Measurements from ENCODE around the gene TMEM217.
A peak's percentile ranks its signal among the peaks of the same experiment; 100 is the strongest.
"Not testable (repeated sequence)": the region's sequence is repeated elsewhere in the genome, so short reads cannot be mapped to it uniquely, and the experiment has no call there.

Gene TMEM217

GRCh38 chr6:37209461-37210205, 48.3 kb downstream of the TMEM217 start:
- DNase-seq, result no peak

- DNase-seq, result no peak
Observed at GRCh38 chr6:37208793-37209192, 49.2 kb downstream of the TMEM217 start.

- peak; percentile 78 to 95 (median 80) for DNase-seq
Observed at GRCh38 chr6:37207903-37208456, 50.0 kb downstream of the TMEM217 start.

- no peak for DNase-seq
Observed at GRCh38 chr6:37206622-37207021, 51.3 kb downstream of the TMEM217 start.

- DNase-seq, result no peak
Observed at GRCh38 chr6:37205997-37206340, 52.0 kb downstream of the TMEM217 start.

- no peak for DNase-seq
Observed at GRCh38 chr6:37205175-37205996, 52.6 kb downstream of the TMEM217 start.

- DNase-seq, result no peak
Observed at GRCh38 chr6:37204014-37204751, 53.8 kb downstream of the TMEM217 start.

- no peak for DNase-seq
Observed at GRCh38 chr6:37202788-37203491, 55.0 kb downstream of the TMEM217 start.

- no peak for DNase-seq
Observed at GRCh38 chr6:37201726-37202125, 56.2 kb downstream of the TMEM217 start.

- DNase-seq, result no peak
Observed at GRCh38 chr6:37200085-37200484, 57.9 kb downstream of the TMEM217 start.

- not testable (repeated sequence) for DNase-seq
Observed at GRCh38 chr6:37196451-37196850, 61.5 kb downstream of the TMEM217 start.

- DNase-seq, result not testable (repeated sequence)
Observed at GRCh38 chr6:37194886-37195285, 63.1 kb downstream of the TMEM217 start.

GRCh38 chr6:37192666-37193065, 65.3 kb downstream of the TMEM217 start:
- no peak for DNase-seq

GRCh38 chr6:37190159-37190535, 67.8 kb downstream of the TMEM217 start:
- no peak for DNase-seq

- no peak for DNase-seq
Observed at GRCh38 chr6:37188962-37189510, 68.9 kb downstream of the TMEM217 start.

GRCh38 chr6:37187321-37188022, 70.5 kb downstream of the TMEM217 start:
- no peak for DNase-seq

GRCh38 chr6:37185949-37186720, 71.8 kb downstream of the TMEM217 start:
- not testable (repeated sequence) for DNase-seq

- peak in 2 of 4 experiments; percentile 56 to 59 for DNase-seq
Observed at GRCh38 chr6:37182736-37183590, 75.0 kb downstream of the TMEM217 start.

- DNase-seq, result not testable (repeated sequence)
Observed at GRCh38 chr6:37180610-37181009, 77.3 kb downstream of the TMEM217 start.

- no peak for DNase-seq
Observed at GRCh38 chr6:37180075-37180474, 77.9 kb downstream of the TMEM217 start.

Measured in activated CD4-positive, CD25-positive, alpha-beta regulatory T cell (primary cell).